ENCODE measurements around the gene FBXO42.
"Not testable (repeated sequence)": the region's sequence is repeated elsewhere in the genome, so short reads cannot be mapped to it uniquely, and the experiment has no call there.

The FBXO42 gene

GRCh38 chr1:16258591-16259135 is 93.6 kb downstream of the FBXO42 start:
- DNase-seq, result no peak

GRCh38 chr1:16257968-16258367 is 94.3 kb downstream of the FBXO42 start:
- DNase-seq, result no peak

GRCh38 chr1:16257556-16257955 is 94.7 kb downstream of the FBXO42 start:
- not testable (repeated sequence) for DNase-seq

- no peak for DNase-seq
Observed at GRCh38 chr1:16256478-16256877, 95.8 kb downstream of the FBXO42 start.

DNA sequence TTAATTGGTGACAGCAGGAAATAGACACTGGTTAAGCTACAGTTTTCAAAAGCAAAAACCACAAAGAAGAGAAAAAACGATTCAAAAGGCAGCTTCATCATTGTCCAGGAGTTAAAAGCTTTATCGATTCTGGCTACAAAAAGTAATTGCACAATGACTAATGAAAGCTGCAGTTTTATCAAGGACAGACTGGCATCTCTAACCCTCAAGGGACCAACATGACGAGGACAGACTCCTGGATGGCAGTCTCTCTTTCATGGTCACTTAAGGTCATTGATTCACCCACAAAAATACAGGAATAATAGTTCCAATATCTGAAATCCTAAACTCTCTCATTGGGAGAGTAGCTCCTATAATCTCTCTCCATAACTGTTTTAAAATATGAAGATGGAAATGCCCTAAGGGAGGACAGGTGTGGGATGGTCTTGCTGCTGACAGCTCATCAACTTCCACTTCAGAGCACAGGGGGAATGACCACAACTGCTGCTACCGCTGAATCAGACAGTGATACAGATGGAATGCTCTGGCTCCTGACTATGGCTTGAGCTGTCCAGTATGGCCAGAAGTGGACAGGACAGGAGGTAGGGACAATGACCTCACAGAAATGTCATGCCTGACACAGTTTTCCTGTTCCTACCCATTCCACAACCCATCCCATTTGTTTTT is 97.9 kb downstream of the FBXO42 start:
- DNase-seq, result no peak

DNA sequence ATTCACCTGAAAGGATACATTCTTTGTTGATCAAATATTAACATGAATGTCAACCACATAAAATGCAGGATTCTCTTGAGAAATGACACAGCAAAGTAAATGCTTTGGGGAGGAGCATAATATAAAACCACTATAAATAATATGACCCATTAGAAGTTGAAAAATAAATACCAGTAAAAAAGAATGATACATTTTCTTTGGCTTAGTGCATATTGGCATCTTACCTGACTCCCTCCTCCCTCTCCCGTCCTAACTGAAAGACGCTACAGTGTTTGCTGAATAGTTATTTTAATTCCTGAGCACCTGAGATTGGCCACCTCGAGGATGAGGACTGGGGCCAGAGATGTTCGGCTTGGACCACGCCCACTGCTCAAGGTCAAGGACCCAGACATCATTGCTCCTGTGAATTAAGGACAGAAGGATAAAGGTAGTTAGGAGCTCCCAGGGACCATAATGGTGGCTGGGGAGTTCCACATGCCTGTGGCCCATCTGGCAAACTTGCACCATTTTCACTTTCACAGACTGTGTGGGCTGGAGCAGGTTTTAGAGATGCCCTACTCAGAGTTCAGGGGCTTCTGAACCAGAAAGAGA is 98.9 kb downstream of the FBXO42 start:
- no peak for DNase-seq

GRCh38 chr1:16252912-16253311 is 99.4 kb downstream of the FBXO42 start:
- DNase-seq, result no peak

- no peak for DNase-seq
Observed at GRCh38 chr1:16251381-16251780, 100.9 kb downstream of the FBXO42 start.

- no peak for DNase-seq
Observed at GRCh38 chr1:16250524-16251251, 101.6 kb downstream of the FBXO42 start.

GRCh38 chr1:16249596-16250241 is 102.6 kb downstream of the FBXO42 start:
- no peak for DNase-seq

DNA sequence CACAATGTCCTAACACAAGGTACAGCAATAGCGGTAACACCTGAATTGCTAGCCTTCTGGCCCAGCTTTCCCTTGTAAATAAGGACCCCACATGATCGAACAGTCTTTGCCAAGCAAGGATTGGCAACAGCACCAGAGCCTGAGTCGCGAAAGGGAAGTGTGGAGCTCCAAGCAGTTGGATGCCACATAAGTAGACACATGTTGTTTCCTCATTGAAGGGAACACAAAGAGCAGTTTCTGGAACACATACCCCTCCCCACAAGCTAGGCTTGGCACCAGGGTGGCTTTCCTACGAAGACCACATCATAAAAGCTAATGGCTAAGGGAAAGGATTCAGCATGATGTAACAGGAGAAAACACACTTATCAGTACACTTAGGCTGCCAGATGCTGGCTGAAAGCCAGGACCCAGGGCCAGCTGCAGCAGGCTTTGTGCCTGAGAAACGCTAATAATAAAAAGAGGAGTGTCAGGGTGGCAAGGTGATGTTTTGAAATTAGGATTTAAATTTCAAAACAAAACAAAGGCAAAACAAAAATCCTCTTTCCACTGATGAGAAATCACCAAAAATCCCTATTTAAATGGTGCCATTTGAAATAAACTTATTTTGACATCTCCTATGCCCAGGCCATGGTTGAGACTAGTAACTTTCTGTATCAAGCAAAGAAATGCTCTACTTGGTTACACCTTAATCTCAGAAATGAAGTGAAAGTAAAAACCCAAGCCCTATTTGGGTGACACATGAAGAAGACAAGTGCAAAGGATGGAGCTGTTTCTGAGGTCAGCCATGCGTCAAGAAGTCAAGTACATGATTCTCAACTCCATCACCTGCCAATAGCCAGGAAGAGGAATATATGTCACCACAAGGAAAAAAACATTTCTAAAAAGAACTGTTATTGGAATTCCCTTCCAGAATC is 103.4 kb downstream of the FBXO42 start:
- DNase-seq, result no peak

GRCh38 chr1:16248007-16248436 is 104.3 kb downstream of the FBXO42 start:
- no peak for DNase-seq

- DNase-seq, result no peak
Observed at GRCh38 chr1:16247441-16247840, 104.8 kb downstream of the FBXO42 start.

DNA sequence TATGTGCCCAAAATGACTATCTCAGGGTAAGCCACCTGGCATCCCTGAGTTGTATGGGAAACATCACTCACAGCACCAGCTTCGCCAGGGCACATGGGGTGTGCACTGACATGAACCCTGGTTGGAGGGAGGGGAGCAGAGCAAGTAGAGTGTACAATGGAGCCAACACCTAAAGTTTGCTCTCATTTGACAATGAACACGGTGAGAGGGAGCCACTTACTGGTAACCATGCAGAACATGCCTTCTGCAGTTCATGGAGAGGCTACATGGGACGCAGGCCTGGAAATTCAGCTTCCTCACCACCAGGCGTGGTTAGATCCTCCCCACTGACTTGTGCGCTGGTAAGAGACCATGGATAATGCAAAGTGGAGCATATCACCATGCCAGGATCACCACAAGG is 105.3 kb downstream of the FBXO42 start:
- no peak for DNase-seq

DNA sequence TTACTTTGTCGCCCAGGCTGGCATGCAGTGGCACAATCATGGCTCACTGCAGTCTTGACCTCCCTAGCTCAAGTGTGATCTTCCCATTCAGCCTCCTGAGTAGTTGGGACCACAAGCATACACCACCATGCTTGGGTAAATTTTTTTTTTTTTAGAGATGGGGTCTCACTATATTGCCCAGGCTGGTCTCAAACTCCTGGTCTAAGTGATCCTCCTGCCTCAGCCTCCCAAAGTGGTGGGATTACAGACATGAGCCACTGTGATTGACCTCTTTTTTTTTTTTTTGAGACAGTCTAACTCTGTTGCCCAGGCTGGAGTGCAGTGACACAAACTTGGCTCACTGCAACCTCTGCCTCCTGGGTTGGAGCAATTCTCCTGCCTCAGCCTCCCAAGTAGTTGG is 106.0 kb downstream of the FBXO42 start:
- DNase-seq, result not testable (repeated sequence)

- no peak for DNase-seq
Observed at GRCh38 chr1:16245476-16246196, 106.6 kb downstream of the FBXO42 start.

GRCh38 chr1:16244650-16245285 is 107.5 kb downstream of the FBXO42 start:
- no peak for DNase-seq

DNA sequence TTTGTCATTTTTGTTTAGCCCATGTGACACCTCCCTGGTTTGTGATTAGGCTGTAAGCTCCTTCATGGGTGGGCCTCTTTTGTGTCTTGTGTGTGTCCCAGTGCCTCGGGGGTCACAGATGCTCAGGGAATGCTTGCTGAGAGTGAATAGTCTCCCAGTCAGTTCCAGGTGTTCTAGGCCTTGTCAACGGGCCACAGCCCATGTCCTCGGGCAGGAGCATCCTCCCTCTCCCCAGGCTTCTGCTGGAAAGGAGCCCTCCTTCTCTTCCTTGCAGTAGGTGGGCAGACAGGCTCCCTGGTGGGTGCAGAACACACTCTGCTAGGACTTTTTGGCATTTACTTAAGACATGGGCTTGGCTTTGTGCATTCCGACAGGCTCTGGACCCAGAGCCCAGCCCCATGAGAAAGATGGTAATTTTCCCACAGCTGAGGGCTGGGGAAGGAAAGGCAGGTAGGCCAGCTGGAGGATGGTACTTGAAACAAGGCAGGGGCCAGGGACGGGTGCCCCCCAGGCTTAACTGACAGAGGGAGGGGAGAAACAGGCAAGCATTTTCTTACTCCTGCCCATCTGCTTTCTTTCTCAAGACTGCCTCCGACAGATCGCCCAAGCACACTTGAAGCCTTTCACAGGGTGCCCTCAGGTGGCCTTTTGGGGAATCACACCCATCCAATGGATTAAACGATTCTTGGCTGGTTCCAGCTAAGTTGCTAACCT is 108.2 kb downstream of the FBXO42 start:
- DNase-seq, result peak; percentile 31 to 79 (median 59)

DNA sequence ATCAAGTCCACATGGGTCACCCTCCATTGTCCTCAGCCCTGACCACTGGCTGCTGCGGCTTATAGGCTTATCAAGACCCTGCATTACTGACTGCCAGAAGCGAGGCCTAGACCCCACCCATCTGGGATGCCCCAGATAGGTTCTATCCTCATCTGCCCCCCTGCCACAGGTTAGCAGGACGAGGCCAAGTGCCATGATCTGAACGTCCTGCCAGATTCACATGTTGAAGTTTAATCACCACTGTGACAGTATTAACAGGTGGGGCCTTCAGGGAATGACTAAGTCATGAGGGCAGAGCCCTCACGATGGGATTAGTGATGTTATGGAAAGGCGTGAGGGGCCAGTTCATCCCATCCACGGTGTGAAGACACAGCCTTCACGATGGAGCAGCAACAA is 109.1 kb downstream of the FBXO42 start:
- DNase-seq, result no peak

DNA sequence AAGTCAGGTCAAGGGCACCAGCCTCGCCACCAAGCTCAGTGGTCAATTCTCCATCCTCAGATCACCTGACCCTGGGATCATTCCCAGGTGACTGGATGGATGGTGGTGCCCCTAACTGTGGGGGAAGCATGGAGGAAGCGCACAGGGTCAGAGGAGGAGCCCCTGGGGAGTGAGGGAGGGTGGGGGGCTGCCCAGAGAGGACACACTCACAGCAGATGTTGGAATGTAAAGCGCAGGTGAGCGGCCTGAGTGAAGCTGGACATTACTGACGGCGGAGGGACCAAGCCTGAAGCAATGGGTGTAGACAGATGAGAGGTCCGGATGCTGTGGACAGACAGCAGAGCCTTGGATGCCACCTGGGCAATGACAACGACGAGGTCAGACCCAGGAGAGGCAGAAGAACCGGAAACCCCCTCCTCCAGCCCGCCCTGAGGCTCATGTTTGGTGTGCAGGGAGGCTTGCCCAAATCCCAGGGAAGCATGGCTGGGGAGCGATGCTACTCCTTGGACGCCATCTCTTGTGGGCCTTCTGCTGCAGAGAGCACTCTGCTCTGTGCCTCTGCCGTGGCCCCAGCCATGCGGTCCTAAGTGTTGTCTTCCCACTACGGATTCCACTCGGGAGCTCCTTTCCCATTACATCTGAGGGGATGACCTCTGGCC is 109.6 kb downstream of the FBXO42 start:
- no peak for DNase-seq

Measured in T-helper 2 cell (primary cell).